HG03354 (cell line): ENCODE data around the gene MICAL3.
"Not testable (repeated sequence)": the region's sequence is repeated elsewhere in the genome, so short reads cannot be mapped to it uniquely, and the experiment has no call there.

Experiments
- ATAC-seq: cut with Tn5 transposase; IDR thresholded peaks from one replicate; pipeline ENCODE4 v1.9.1; 2021; ENCODE audit warnings: mild to moderate bottlenecking; ENCODE audit not compliant: unreplicated experiment, poor library complexity, severe bottlenecking

The MICAL3 gene

DNA sequence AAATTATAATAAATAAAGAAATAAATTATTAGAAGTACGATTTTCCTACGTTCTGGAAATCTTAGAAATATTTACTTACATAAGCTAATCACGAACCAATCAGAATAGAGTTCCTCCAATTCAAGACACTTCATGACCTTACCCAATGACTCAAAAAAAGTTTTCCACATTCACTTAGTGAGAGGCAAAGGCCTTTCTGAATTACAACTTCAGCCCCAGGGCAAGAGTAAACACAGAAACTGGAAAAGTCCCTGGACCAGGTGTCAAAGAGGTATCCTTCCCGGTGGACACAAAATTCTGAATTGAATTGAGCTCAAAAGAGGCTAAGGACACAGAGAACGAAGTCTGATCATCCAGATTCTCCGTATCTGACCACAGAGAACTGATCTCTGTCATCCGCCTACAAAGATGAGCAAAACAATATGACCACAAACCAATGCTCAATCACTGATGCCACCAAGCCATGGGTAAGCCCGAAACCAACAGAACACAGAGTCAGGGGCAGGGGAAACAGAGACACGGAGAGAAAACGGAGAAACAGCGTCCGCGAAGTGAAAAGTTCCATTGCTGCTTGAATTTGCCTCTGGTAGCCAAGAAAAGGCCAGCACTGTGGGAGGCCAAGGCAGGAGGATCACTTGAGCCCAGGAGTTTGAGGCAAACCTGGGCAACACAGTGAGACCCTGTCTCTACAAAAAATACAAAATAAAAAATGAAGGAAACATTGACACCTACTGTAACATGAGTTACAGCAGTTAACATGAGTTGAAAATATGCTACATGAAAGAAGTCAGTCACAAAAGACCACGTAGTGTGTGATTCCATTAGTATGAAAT, 256.9 kb downstream of the MICAL3 start:
- peak; percentile 69 for ATAC-seq

DNA sequence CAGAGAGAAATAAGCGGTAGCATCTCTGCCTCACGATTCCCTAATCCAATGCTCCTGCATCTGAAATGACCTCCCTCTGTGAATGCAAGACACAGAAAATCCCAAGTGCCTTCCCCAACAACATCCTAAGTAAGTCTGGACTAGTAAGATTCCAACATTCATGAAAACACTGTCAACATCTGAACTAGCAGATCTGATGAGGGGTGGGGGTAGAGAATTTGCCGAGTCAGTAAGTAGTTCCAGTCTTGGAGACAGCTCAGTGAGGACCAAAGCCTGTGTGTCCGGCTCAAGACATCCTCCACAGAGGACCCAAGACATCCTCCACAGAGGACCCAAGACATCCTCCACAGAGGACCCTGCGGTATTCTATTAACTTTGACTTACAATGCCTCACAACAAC, 259.5 kb downstream of the MICAL3 start:
- ATAC-seq = not testable (repeated sequence)

DNA sequence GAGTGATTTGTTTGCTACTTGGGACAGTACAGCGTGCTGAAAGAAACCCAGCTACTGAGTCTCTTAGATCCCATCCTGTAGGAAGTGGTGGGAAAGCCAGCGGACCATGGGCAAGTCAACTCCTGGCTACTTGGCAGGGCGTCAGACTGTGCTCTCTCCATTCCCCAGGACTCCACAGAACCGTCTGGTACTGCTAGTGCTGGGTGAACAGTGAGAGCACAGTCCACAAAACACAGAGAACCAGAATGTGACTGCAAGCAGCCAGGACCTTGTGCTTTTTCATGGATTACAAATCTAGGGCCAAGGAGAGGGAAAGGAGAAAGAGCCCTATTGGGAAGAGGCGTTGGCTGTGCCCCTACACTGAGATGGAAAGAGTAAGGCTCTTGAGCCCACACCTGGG, 260.3 kb downstream of the MICAL3 start:
- ATAC-seq = no peak

DNA sequence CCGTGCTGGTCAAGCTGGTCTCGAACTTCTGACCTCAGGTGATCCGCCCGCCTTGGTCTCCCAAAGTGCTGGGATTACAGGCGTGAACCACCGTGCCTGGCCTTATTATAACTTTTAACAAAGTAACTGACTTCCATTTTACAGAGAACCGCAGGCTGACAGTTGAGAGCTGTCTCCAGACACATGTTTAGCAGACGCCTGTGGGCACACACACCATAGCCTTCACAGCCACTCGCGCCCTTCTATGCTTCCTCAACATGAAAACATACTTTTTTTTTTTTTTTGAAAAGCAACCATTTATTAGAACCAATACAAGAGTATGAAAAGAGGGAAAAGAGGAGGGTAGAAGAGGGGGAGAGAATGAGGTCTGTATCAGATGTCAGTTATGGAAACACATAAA, 260.9 kb downstream of the MICAL3 start:
- not testable (repeated sequence) for ATAC-seq

DNA sequence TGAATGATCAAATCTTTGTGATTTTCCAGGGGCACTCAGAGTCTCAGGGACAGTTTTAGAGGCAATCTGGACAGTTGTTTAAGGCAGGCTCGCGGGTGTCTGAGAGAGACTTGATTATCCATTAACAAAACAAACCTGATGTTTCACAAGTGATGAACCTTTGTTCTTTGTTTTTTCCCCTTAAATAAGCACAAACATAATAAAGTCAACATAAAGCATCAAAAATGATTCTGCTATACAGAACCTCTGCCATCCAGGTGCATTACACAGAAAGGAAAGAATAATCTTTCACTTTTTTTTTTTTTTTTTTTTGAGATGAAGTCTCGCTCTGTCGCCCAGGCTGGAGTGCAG, 263.2 kb downstream of the MICAL3 start:
- ATAC-seq = no peak

DNA sequence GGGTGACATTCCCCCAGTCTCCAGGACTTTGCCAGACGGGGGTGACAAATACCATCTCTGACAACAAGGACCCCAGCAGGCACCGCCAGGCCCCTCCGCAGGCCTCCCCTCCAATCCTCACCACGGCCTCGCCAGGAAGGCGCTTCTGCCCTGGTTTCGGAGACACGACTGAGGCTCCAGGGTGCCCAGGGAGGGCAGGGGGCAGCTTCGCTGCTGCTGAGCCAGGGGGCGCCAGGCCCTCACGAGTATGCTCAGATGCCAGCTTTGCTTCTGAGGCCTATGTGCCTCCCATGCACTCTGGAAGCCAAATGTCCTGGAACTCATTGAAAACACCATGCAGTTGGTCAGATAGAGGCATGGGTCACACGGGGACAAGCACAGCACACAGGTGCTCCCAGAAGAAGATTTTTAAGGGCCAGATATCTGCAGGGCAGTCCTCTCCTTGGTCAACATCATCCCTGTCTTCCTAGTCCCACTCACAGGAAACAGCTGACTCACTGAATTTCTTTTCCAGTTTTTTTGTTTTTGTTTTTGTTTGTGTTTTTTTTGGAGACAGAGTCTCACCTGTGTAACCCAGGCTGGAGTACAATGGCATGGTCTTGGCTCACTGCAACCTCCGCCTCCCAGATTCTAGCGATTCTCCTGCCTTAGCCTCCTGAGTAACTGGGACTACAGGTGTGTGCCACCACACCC, 270.0 kb downstream of the MICAL3 start:
- ATAC-seq = no peak

DNA sequence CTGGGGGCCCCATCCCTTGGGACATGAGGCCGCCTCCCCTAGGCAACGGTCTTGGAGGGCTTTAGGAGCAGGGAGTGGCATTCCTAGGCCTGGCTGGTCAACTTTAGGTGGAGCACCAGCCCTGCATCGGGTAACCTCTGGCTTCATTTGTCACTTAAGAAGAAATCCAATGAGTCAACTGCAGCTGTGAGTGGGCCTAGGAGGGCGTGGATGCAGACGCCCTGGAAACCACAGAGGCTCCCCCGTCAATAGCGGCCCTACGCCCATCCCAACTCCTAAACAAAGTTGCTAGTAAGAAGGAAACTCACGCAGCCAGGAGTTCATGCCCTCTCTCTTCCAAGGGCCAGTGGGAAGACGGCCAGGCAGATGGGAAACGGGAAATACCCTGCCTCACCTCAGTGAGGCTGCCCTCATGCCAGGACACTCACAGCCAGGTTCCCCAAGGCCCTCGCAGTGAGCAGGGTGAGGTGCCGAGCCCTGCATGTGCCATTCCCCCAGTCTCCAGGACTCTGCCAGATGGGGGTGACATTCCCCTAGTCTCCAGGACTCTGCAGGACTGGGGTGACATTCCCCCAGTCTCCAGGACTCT, 270.9 kb downstream of the MICAL3 start:
- no peak for ATAC-seq

DNA sequence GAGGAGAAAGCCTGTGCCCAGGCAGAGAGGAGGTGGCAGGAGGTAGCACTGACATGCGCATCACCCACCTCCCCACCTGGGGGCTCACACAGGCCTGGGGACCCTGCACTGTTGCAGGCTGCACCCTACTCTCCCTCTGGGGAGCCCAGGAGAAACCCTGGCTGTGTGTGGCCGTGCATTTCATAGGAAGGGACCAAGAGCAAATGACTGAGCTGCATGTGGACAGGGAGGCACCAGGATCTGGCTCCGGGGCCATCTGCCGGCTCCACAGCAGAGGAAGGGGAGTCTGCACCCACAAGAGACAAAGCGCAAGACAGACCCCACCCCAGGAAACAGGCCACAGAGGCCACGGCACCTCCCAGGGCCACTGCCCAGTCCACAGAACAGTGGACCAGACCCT, 272.8 kb downstream of the MICAL3 start:
- ATAC-seq = no peak

DNA sequence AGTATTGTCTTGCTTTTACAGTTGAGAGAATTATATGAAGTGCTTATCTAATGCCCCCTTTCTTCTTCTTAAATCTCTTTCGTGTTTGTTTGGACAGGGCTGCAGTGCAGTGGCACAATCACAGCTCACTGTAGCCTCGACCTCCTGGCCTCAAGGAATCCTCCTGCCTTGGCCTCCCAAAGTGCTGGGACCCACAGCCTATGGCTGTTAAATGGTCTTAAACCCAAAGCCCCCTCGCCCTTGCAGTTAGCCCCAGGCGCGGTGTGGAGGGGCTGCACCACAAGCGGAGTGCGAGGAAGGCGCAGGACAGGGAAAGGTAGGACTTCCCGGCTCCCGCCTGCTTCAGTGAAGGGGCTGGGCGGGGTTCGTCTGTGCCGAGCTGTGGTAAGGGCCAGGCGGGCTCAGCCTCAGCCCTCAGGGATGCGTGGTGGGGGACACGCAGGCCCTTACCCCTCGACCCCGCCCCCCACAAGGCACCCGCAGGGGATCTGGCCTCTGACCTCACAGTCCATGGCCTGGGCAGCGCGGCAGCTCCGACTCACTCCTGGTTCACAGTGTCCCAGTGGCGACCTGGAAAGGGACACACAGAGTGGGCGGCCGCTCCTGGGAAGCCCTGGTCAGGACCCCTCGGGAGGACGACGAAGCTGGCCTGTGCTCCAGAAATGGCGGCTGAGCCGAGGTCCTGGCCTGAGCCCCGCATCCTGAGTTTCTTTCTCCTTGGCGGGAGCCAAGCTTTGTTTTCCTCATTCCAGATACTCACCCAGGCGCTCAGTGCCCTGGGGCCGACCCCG, 274.6 kb downstream of the MICAL3 start:
- ATAC-seq = no peak

DNA sequence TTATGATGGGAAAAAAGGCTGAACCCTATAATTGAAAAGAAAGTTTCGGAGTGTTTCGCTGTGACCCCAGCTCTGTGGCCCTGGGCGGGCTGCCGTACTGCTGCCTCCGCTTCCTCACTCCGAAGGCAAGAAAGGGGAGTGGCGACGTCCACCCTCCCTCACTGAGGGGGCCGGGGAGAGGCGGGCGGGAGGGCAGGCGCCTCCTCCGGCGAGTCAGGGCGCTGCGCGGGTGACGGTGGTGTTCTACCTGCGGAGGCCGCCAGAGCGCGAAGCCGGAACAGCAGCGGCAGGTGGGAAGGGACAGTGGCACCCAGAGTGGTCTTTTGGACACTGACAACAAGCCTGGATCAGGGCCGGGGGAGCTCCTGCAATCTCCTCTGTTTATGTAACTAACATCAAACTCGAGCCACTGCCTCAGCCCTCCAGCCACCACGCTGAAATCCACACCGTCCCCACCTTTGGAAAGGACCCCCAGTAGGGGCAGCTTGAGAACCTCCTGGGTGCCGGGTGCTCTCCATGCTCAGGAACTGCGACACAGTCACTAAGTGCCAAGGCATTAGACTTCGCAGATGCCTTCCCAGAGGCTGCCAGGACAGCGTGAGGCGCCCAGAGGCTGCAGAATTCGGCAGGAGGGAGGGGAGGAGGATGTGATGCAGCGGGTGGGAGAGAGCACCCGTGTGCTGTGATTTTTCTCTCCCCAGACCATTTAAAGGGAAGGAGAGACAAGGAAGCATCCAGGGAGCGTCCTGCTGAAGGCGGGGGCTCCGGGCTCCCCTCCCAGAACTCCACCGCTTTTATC, 275.6 kb downstream of the MICAL3 start:
- no peak for ATAC-seq

DNA sequence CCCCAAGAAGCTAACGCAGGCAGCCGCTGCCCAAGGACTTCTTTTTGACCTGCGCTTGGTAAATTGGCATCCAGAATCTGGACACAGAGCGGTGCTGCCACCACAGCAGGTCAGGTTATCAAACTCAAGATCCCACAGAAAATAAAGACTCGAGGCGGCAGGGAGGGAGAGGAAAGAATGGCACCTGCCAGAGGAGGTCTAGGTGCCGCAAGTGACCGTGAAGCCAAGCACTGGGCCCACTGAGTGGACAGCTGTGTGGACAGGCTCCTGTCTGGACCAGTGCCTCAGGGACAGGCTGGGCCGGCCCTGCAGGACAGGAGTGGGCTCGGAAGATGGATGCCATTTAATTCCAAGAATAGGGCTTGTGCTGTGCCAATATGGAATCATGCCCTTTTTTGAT, 277.4 kb downstream of the MICAL3 start:
- ATAC-seq = no peak

DNA sequence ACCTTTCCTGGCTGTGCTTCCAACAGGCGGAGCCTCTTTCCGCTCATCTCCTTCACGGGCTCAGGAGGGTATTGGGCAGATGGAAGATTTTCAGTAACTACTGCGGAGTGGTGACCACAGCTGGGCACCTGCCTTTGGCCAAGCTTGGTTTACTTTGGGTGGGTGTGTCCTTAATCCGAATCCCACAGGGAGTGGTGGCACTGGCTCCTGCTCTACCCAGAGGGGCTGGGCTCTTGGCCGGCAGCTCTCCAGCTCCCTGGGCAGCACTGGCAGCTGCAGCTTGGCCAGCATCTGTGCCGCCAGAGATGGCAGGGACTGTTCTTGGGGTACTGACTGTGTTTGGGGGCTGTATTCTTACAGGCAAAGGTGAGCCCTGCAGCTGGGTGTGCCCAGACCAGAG, 279.9 kb downstream of the MICAL3 start:
- ATAC-seq = no peak

DNA sequence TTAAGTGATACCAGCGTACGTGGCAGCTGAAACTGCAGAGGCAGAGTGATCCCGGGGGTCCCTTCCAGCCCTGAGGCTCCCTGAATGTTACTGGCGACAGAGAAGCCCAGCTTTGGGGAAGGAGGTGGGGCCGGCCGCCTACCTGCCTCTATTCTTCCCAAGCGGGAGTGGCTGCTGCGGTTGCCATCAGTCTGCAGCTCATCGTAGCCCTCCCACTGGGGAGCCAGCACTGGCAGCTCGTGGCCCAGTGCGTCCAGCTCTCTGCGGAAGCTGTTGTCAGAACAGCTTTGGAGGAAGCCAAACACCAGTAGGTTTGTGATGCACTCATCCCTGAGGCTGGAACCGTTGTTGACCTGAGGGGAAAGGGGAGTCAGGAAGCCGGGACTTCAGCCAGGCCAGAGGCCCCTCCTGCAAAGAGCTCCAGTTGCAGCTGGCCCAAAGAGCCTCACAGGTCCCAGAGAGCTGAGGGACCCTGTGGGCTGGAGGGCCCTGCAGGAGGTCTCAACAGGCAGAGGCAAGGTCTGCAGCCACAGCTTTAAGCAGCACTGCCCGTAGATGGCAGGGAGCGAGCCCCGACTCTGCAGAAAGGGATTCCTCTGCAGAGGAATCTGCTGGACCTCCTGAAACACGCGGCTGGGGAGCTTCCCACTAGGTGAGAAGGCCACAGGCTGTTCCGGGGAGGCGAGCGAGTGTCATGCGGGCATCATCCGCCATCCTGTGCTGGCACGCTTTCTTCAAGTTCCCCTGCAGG, 280.5 kb downstream of the MICAL3 start:
- no peak for ATAC-seq

DNA sequence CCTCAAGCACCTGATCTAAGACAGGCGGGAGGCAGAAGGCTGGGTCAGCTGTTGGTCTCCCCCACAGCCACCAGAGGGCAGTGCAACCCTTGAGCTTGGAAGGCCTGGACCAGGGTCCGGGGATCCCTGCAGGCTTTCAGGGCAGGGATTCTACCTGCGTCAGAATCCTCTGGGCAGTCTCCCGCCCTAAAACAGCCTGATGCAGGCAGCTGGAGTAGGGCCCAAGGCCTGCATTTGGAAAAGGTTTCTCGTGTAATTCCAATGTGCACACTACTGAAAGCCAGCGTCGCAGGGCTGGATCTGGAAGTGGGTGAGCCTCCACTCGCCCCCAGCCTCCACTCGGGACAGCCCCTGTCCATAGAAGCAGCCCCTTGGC, 281.8 kb downstream of the MICAL3 start:
- peak; percentile 71 for ATAC-seq

DNA sequence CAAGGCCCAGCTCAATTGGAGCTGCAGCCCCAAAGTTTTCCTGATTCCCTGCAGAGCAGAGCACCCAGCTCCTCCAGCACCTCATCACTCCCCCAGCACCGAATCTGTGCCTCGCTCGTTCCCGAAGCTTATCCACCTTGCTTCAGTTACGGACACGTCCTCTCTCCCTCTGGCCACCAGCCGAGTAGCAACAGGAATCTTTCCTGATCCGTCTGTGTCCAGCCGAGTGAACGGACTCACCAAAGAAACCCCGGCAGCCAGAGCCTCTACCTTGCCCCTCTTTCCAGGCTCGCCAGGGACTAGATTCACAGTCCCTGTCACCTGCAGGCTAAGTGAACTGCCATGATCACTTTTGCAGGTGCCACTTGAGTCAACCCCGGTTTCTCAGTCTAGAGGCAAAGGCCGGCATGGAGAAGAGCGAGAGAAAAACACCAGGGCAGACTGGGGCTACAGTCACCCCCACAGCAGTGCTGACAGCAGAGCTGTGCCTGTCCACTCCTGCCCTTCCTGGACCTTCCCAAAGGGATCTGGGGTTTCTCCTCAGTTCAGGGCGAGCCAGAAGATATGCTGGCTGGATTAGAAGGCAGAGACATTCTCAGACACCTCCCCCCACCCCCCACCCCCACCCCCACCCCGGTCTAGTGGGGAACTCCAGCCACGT, 282.4 kb downstream of the MICAL3 start:
- no peak for ATAC-seq

DNA sequence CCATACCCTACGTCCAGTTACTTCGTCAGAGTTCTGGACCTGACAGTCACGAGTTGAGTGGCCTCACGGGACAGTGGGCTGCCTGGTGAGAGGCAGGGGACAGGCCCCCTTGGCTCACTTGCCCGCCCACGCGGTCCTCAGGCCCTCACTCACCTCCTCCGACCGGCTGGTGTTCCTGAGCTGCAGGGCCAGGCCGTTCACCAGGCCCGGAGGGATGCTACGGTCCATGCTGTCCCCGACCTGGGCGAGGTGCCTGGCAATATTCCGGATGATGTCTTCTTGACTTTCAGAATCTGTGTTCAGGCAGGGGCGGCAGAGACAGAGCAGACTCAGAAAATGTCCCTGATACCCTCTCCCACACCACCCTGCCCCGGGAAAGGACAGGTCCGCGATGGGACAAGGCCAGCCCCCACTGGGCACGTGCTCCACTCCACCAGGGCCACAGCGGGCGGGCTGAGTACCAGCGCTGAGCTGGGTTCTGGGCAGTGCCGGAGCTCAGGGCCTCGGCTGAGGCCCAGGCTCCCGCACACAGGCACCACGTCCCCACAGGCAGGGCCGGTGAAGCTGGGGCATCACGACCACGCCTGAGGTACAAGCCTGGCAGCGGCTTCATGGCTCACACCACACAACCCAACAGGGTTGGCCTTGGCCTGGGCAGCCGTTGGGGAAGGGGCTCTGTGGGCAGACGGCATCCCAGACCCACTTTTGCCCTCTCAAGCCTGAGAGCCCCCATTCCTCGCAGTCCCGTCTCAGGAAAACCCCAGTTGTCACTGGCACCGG, 285.0 kb downstream of the MICAL3 start:
- ATAC-seq = no peak

DNA sequence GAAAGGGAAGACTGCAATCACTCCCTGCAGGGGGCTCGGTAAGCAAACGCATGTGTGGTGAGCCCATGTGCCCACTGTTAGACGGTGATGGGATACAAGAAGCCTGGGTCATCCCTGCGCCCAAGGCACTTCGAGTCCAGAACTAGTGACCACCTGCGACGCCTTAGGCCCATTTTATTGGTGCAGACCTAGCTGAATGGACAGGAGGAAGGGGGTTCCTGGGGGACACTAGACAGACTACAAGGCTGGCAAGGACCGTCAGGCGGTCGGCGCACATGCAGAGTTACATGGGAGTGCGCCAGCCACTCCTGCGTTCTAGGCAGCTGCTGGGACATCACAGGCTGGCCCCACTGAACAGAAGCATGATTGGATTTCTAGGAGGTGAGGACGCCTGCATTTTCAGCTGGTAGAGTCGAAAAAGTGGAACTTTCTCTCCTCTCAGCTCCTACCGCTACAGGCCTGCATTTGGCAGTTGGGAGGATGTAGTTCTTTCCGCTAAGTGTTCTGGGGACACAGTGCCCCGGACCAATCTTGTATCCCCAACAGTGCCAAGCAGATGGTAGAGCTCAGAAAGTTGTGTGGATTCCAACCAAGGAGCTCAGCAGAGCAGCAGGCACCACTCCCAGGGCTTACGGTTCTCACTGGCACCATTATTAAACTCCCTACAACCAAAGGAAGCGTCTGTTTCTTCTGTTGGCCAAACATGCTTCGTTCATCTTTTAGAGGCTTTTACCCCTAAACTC, 285.8 kb downstream of the MICAL3 start:
- ATAC-seq = no peak
